Right lobe of liver (tissue), 6 donors: ENCODE measurements around the gene PCNX2. TPM values are rescaled to one million over a fixed set of nuclear protein-coding genes. Genes with fewer than 3 reads are reported as not detected.

ENCODE experiments used
- ATAC-seq, 4 donors: fragments of 200-7000 bp; cut with Tn5 transposase; one replicate each; pipeline ENCODE4 v1.9.1; 2020; ENCODE audit warnings: mild to moderate bottlenecking in 4 of 4, moderate library complexity in 4 of 4
- DNase-seq, 3 donors: peaks; one replicate each; pipeline ENCODE4 v3.0.0-alpha.2; 2020
- H3K27ac ChIP-seq, 3 donors: fragments of 200-600 bp; one replicate each; pipeline ENCODE4 v1.8.0; 2022
- H3K27me3 ChIP-seq, 2 donors: fragments of 200-600 bp; one replicate each; pipeline ENCODE4 v1.8.0; 2022
- H3K36me3 ChIP-seq, 4 donors: fragments of 200-600 bp; sonication (generic) in 1 of 4; one replicate each; pipeline versions ENCODE4 v1.5.1 to v1.8.0; 2017 to 2022; ENCODE audit warnings: control low read depth in 1 of 4
- H3K4me1 ChIP-seq, 4 donors: fragments of 200-600 bp; sonication (generic) in 1 of 4; one replicate each; pipeline versions ENCODE4 v1.5.1 to v1.8.0; 2017 to 2022; ENCODE audit warnings: control low read depth in 1 of 4
- H3K4me3 ChIP-seq, 3 donors: fragments of 200-600 bp; one replicate each; pipeline ENCODE4 v1.8.0; 2022
- H3K9me3 ChIP-seq, 4 donors: fragments of 200-600 bp; sonication (generic) in 1 of 4; one replicate each; pipeline versions ENCODE4 v1.5.1 to v1.8.0; 2017 to 2022; ENCODE audit warnings: control low read depth in 1 of 4
- POLR2A ChIP-seq: fragments of 450-650 bp; IDR thresholded peaks from one replicate; pipeline ENCODE4 v1.6.1; 2017; ENCODE audit warnings: antibody characterized with exemption, mild to moderate bottlenecking
- WGBS: methylation state at CpG from one replicate; pipeline ENCODE4 v1.1.6; 2018; ENCODE audit warnings: low coverage, low lambda C conversion rate; ENCODE audit not compliant: insufficient coverage; ENCODE audit errors: missing lambda C conversion rate; 5-methylcytosine and 5-hydroxymethylcytosine counted together
- intact Hi-C, 2 donors: fragments of 100-400 bp; cut with DNase I; formaldehyde crosslinking; loops; one replicate each; pipeline versions ENCODE4 v1.11.2 to v1.14.1; 2022
- total RNA-seq, 6 experiments: library from RNA; depleted of rRNA in 2 of 6; stranded (reverse); fragments of >200 nt in 2 of 6; fragmentation: NEBNext Ultra II Directional in 3 of 6; extraction: Animal tissue kit (Norgen Biotek cat#: 25700) in 3 of 6; gene quantifications; one replicate each; pipeline versions ENCODE4 v1.1.0 to v1.2.4, GENCODE V29; 2016 to 2023
- TF ChIP-seq, protein P1 (sequence below), 4 donors: fragments of 200-600 bp in 3 of 4; fragments of 450-650 bp in 1 of 4; IDR thresholded peaks; one replicate each; pipeline versions ENCODE4 v1.5.1 to v1.8.0; 2016 to 2022; ENCODE audit warnings: antibody characterized with exemption in 4 of 4, mild to moderate bottlenecking in 2 of 4
- donor health status: DM: no; HTN: yes; CAD: no.
- donor health status: DM: no; HTN: no; CAD: no.
- donor health status: DM: no; HTN: no; CAD: no.
- donor health status: DM: no; HTN: yes; CAD: no.
- donor health status: DM: no; HTN: yes; CAD: no.

The PCNX2 gene
- total RNA-seq, 6 experiments from 2014 or later, result 0.35 to 3.4 (median 0.82) TPM

DNA sequence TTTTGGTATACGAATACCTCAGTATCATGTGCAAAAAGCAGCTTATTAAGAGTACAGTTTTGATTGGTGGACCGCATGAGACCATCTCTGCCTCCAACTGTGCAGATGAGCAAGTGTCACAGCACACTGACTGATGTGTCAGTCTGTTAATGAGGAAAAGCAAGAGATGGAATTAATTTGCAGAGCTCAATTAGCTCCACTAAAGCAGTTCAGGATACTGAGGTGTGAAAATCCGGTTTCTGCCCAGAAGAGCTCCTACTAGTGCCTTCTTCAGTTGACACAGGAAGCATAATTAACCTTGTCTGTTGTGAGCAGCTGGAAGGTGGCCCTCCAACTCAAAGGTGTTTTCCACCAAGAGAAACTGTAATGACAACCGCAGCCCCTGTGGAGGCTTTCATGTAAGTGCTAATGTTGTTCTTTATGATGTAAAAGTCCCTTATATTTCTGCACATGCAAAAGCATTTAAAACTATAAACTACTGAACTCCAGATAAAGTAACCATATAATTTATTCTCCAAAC is 44.3 kb downstream of the PCNX2 start:
- TF ChIP-seq, protein P1, sequence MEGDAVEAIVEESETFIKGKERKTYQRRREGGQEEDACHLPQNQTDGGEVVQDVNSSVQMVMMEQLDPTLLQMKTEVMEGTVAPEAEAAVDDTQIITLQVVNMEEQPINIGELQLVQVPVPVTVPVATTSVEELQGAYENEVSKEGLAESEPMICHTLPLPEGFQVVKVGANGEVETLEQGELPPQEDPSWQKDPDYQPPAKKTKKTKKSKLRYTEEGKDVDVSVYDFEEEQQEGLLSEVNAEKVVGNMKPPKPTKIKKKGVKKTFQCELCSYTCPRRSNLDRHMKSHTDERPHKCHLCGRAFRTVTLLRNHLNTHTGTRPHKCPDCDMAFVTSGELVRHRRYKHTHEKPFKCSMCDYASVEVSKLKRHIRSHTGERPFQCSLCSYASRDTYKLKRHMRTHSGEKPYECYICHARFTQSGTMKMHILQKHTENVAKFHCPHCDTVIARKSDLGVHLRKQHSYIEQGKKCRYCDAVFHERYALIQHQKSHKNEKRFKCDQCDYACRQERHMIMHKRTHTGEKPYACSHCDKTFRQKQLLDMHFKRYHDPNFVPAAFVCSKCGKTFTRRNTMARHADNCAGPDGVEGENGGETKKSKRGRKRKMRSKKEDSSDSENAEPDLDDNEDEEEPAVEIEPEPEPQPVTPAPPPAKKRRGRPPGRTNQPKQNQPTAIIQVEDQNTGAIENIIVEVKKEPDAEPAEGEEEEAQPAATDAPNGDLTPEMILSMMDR (IDR thresholded peaks at IDR 0.05), result no peak
- TF ChIP-seq POLR2A, result no peak
- ATAC-seq, result no peak
- intact Hi-C loops, result no loop called here

DNA sequence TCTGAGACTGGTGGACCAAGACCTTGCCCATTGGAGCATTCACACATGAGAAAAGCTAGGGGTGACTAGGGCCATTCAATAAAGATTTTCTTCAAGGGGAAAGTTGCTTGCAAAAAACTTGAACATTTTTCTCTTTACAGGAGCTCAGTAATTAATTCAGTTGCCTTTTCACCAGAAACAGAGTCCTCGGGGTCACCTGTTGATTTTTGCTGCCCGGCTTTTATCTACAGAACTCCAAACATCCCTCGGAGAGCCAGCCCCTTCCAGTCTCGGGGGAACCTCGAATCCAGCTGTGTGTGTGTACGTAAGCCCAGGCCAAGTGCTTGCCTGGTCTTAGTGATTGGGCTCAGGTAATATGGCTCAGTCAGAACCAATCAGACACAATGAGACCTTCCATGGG is 47.5 kb downstream of the PCNX2 start:
- Histone ChIP-seq H3K9me3 (no peaks in the 10 kb centered on the region), H3K4me1 (peaks cover 0 to 15% (median 0%) of the 10 kb centered on the region in 4 donors), H3K27me3 (no peaks in the 10 kb centered on the region), H3K4me3 (no peak overlapping the region), H3K27ac (no peak overlapping the region), H3K36me3 (no peaks in the 10 kb centered on the region)
- intact Hi-C loops, result no loop called here
- no peak for DNase-seq
- no peak for ATAC-seq
- WGBS, result 82% methylated on average over 6 of the region's 6 CpGs
- no peak for TF ChIP-seq POLR2A
- TF ChIP-seq, protein P1 (IDR thresholded peaks at IDR 0.05), result no peak

More for the DNA sequence above, 44.3 kb downstream of the PCNX2 start:
- Histone ChIP-seq H3K36me3 (no peaks in the 10 kb centered on the region), H3K4me1 (no peaks in the 10 kb centered on the region), H3K27me3 (no peaks in the 10 kb centered on the region), H3K9me3 (no peaks in the 10 kb centered on the region), H3K4me3 (no peak overlapping the region), H3K27ac (no peak overlapping the region)
- 72% methylated on average over 4 of the region's 4 CpGs for WGBS
- no peak for DNase-seq

DNA sequence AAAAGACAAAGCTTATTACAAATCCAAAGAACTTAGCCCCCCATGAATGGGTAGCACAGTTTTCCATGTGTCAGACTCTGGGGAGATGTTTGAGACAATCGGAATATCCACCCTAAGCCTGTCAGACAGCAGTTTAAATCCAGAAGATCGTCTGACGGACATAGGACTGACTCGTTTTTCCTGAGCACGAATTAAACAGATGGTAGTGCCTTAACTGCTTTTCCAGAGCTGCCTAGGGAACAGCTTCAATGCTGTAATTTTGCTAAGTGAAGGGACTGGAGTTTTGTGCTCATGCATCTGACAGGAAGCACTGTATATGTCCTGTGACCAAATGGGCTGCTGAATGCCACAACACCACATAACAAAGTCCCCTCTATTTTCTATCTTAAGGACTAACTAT is 48.6 kb downstream of the PCNX2 start:
- Histone ChIP-seq H3K27me3 (no peaks in the 10 kb centered on the region), H3K9me3 (no peaks in the 10 kb centered on the region), H3K27ac (no peak overlapping the region), H3K4me1 (peaks cover 0 to 20% (median 0%) of the 10 kb centered on the region in 4 donors), H3K4me3 (no peak overlapping the region), H3K36me3 (no peaks in the 10 kb centered on the region)
- WGBS, result 73% methylated on average over 5 of the region's 5 CpGs
- TF ChIP-seq, protein P1 (IDR thresholded peaks at IDR 0.05), result no peak
- TF ChIP-seq POLR2A, result no peak
- no peak for DNase-seq
- intact Hi-C loops, result no loop called here
- no peak for ATAC-seq

DNA sequence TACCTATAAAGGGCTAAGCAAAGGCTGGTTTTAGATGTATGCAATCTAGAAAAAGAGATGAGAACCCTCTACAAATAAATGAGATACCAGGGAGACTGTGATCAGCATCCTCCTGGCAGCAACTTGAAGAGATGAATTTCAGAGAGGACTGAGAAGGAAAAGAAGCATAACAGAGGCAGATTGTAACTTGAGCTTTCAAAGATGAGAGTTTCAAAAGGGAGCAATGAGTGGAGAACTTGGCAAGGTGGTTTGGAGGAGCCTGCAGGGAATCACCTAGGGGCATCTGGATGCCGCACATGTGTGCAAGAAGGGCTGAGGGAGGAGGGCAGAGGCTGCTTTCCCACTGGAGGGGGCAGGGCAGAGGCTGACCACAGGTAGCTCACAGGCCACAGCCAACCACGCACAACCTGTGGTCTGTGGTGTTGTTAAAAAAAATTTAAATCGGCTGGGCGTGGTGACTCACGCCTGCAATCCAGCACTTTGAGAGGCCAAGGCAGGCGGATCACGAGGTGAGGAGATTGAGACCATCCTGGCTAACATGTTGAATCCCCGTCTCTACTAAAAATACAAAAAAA is 50.2 kb downstream of the PCNX2 start:
- H3K27me3 ChIP-seq, result no peaks in the 10 kb centered on the region
- H3K36me3 ChIP-seq, result no peaks in the 10 kb centered on the region
- intact Hi-C loops, result no loop called here
- 100% methylated on average over 3 of the region's 8 CpGs for WGBS
- no peak overlapping the region for H3K27ac ChIP-seq
- DNase-seq (no peak), ATAC-seq (no peak)
- H3K9me3 ChIP-seq, result no peaks in the 10 kb centered on the region
- H3K4me3 ChIP-seq, result no peak overlapping the region
- TF ChIP-seq, protein P1 (IDR thresholded peaks at IDR 0.05), result no peak
- TF ChIP-seq POLR2A, result no peak
- H3K4me1 ChIP-seq, result peaks cover 0 to 20% (median 0%) of the 10 kb centered on the region in 4 donors
